Neural progenitor cell (in vitro differentiated cells): Measurements from ENCODE around the gene YEATS4. TPM values are rescaled to one million over a fixed set of nuclear protein-coding genes. Genes with fewer than 3 reads are reported as not detected.

ENCODE experiments used
- DNase-seq: peaks from one replicate; pipeline ENCODE4 v3.0.0-alpha.2; 2016; ENCODE audit warnings: low spot score
- H2AFZ ChIP-seq: fragments of 200-600 bp; sonication (generic); replicated peaks from 2 replicates; pipeline ENCODE4 v1.6.1; 2016; ENCODE audit warnings: antibody characterized with exemption
- H3F3A ChIP-seq: fragments of 200-600 bp; sonication (generic); 2 replicates; pipeline ENCODE4 v1.6.1; 2016; ENCODE audit warnings: antibody characterized with exemption, low read depth
- H3K27ac ChIP-seq: fragments of 200-600 bp; sonication (generic); 2 replicates; pipeline ENCODE4 v1.5.1; 2016; ENCODE audit warnings: mild to moderate bottlenecking
- H3K27me3 ChIP-seq: fragments of 200-600 bp; sonication (generic); 2 replicates; pipeline ENCODE4 v1.6.1; 2016; ENCODE audit warnings: mild to moderate bottlenecking, moderate library complexity
- H3K36me3 ChIP-seq: fragments of 200-600 bp; sonication (generic); 2 replicates; pipeline ENCODE4 v1.5.1; 2016
- H3K4me1 ChIP-seq: fragments of 200-600 bp; sonication (generic); 2 replicates; pipeline ENCODE4 v1.6.1; 2016; ENCODE audit warnings: mixed run types
- H3K4me2 ChIP-seq: fragments of 200-600 bp; sonication (generic); 2 replicates; pipeline ENCODE4 v1.6.1; 2016
- H3K4me3 ChIP-seq: fragments of 200-600 bp; sonication (generic); 2 replicates; pipeline ENCODE4 v1.5.1; 2016
- H3K79me2 ChIP-seq: fragments of 200-600 bp; sonication (generic); 2 replicates; pipeline ENCODE4 v1.6.1; 2016; ENCODE audit warnings: low read depth
- H3K9ac ChIP-seq: fragments of 200-600 bp; sonication (generic); 2 replicates; pipeline ENCODE4 v1.6.1; 2016
- H3K9me3 ChIP-seq: fragments of 200-600 bp; sonication (generic); 2 replicates; pipeline ENCODE4 v1.5.1; 2016; ENCODE audit warnings: low read depth
- H4K20me1 ChIP-seq: fragments of 200-600 bp; sonication (generic); 2 replicates; pipeline ENCODE4 v1.6.1; 2016; ENCODE audit warnings: low read depth
- H3K27ac Mint-ChIP-seq: 3 replicates; pipeline ENCODE4 v1.8.0; 2021; ENCODE audit warnings: mixed read lengths
- H3K27me3 Mint-ChIP-seq: 2 replicates; pipeline ENCODE4 v1.8.0; 2022; ENCODE audit warnings: low read depth, mild to moderate bottlenecking, inconsistent platforms, moderate library complexity, mixed read lengths; ENCODE audit not compliant: insufficient read depth
- H3K36me3 Mint-ChIP-seq: 3 replicates; pipeline ENCODE4 v1.8.0; 2021; ENCODE audit warnings: mixed read lengths
- H3K4me1 Mint-ChIP-seq: 3 replicates; pipeline ENCODE4 v1.8.0; 2021; ENCODE audit warnings: mixed read lengths
- H3K4me3 Mint-ChIP-seq: 3 replicates; pipeline ENCODE4 v1.8.0; 2021; ENCODE audit warnings: mild to moderate bottlenecking, moderate library complexity, mixed read lengths
- H3K9me3 Mint-ChIP-seq: 3 replicates; pipeline ENCODE4 v1.8.0; 2020; ENCODE audit warnings: mixed read lengths
- EZH2 ChIP-seq: fragments of 200-600 bp; sonication (generic); IDR thresholded peaks from 2 replicates; pipeline ENCODE4 v1.6.1; 2017; ENCODE audit warnings: antibody characterized with exemption, mild to moderate bottlenecking, moderate library complexity
- EZH2phosphoT487 ChIP-seq: fragments of 200-600 bp; sonication (generic); IDR thresholded peaks from 2 replicates; pipeline ENCODE4 v1.6.1; 2017; ENCODE audit warnings: antibody characterized with exemption
- small RNA-seq: library from RNA; depleted of rRNA; stranded (forward); fragments of <200 nt; gene quantifications from one replicate; pipeline ENCODE3, GENCODE V24; 2015
- total RNA-seq: library from RNA; depleted of rRNA; stranded (reverse); fragments of >200 nt; gene quantifications from 2 replicates; pipeline ENCODE4 v1.2.3, GENCODE V29; 2015; ENCODE audit warnings: low replicate concordance
- TF ChIP-seq, protein P1 (sequence below): fragments of 200-600 bp; sonication (generic); IDR thresholded peaks from 2 replicates; pipeline ENCODE4 v1.5.1; 2017; ENCODE audit warnings: antibody characterized with exemption, mild to moderate bottlenecking

The YEATS4 gene
- total RNA-seq, 1 donor from 2014 or later, result 159 TPM

DNA sequence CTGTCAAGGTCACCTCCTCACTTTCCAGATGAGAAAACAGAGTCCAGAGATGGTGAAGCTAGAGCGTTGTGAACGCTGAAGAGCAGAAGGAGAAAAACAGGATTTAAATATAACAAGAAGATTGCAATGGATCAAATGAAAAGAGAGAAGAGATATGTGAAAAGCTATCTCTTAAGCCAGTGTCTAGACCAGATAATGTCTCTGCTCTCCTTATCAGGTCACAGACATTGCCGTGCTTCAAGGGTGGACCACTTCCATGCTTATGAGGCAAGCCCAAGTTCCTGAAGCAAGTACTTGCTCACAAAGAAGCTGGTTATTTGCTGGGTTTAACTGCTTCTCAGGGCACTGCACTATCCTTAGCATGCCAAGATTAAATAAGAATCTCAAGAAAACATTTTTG, 79.0 kb downstream of the YEATS4 start:
- no peak for DNase-seq
- no peak overlapping the region for H3K27ac ChIP-seq
- Mint-ChIP-seq H3K36me3 (no peaks in the 10 kb centered on the region), H3K27ac (no peak overlapping the region), H3K4me1 (no peaks in the 10 kb centered on the region), H3K4me3 (no peak overlapping the region), H3K27me3 (peaks cover 2% of the 10 kb centered on the region), H3K9me3 (no peaks in the 10 kb centered on the region)
- no peaks in the 10 kb centered on the region for H3F3A ChIP-seq
- H3K4me3 ChIP-seq, result no peak overlapping the region
- H3K4me1 ChIP-seq, result no peaks in the 10 kb centered on the region
- no peaks in the 10 kb centered on the region for H3K36me3 ChIP-seq
- no peak for TF ChIP-seq EZH2
- TF ChIP-seq EZH2phosphoT487, result no peak
- TF ChIP-seq, protein P1, sequence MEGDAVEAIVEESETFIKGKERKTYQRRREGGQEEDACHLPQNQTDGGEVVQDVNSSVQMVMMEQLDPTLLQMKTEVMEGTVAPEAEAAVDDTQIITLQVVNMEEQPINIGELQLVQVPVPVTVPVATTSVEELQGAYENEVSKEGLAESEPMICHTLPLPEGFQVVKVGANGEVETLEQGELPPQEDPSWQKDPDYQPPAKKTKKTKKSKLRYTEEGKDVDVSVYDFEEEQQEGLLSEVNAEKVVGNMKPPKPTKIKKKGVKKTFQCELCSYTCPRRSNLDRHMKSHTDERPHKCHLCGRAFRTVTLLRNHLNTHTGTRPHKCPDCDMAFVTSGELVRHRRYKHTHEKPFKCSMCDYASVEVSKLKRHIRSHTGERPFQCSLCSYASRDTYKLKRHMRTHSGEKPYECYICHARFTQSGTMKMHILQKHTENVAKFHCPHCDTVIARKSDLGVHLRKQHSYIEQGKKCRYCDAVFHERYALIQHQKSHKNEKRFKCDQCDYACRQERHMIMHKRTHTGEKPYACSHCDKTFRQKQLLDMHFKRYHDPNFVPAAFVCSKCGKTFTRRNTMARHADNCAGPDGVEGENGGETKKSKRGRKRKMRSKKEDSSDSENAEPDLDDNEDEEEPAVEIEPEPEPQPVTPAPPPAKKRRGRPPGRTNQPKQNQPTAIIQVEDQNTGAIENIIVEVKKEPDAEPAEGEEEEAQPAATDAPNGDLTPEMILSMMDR, result no peak
- no peak overlapping the region for H2AFZ ChIP-seq
- no peaks in the 10 kb centered on the region for H3K79me2 ChIP-seq
- no peak overlapping the region for H3K9ac ChIP-seq
- no peak overlapping the region for H3K4me2 ChIP-seq
- no peaks in the 10 kb centered on the region for H3K9me3 ChIP-seq
- no peaks in the 10 kb centered on the region for H3K27me3 ChIP-seq
- H4K20me1 ChIP-seq, result no peaks in the 10 kb centered on the region

DNA sequence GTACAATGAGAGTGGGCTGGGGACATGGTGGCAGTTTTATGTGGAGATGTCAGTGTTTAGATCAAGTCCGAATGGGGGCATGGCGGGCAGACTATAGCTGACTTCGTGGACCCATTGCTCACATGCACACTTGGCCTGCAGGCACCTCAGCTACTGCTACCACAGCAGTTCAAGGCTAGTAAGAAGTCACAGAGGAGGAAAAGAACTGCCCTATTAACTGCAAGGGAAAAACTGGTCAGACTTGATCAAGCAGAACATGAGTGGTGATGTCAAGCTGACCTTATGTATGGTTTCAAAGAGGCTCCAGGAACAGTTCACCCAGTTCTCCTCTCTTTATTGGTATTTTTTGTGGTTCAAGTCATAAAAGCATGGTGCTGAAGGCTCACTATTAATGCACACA, 80.5 kb downstream of the YEATS4 start:
- Mint-ChIP-seq H3K9me3 (peaks cover 2% of the 10 kb centered on the region), H3K27me3 (peaks cover 2% of the 10 kb centered on the region), H3K27ac (no peak overlapping the region), H3K36me3 (peaks cover 2% of the 10 kb centered on the region), H3K4me3 (no peak overlapping the region), H3K4me1 (no peaks in the 10 kb centered on the region)
- H3K9me3 ChIP-seq, result no peaks in the 10 kb centered on the region
- no peak overlapping the region for H3K9ac ChIP-seq
- H3K36me3 ChIP-seq, result no peaks in the 10 kb centered on the region
- no peak for TF ChIP-seq EZH2
- TF ChIP-seq, protein P1, result no peak
- no peak for TF ChIP-seq EZH2phosphoT487
- no peaks in the 10 kb centered on the region for H3K4me1 ChIP-seq
- H3F3A ChIP-seq, result no peaks in the 10 kb centered on the region
- no peak for DNase-seq
- no peaks in the 10 kb centered on the region for H3K79me2 ChIP-seq
- H3K27ac ChIP-seq, result no peak overlapping the region
- no peak overlapping the region for H3K4me3 ChIP-seq
- no peaks in the 10 kb centered on the region for H4K20me1 ChIP-seq
- H3K4me2 ChIP-seq, result no peak overlapping the region
- no peak overlapping the region for H2AFZ ChIP-seq
- H3K27me3 ChIP-seq, result no peaks in the 10 kb centered on the region

Small RNA genes lying within 50 kb of the gene (small RNA-seq; reads per million reads assigned to genes)
- not detected for gene RN7SL804P

Other genes starting within 250 kb of the YEATS4 start
- 114 and 155 TPM in 2 replicates for gene CPSF6, start 120.2 kb upstream of the YEATS4 start, total RNA-seq
- 0.68 TPM in 1 of 2 replicates, not detected in the other for gene LYZ, start 11.4 kb upstream of the YEATS4 start, total RNA-seq
- gene FRS2, start 110.6 kb downstream of the YEATS4 start, total RNA-seq, result 89.0 and 128 TPM in 2 replicates
- 418 and 516 TPM in 2 replicates for gene CCT2, start 225.7 kb downstream of the YEATS4 start, total RNA-seq